ENCODE measurements around the gene GAB1.

- TF ChIP-seq CTCF (IDR thresholded peaks at IDR 0.05) (no peak), POLR2A (IDR thresholded peaks at IDR 0.05) (no peak)
Measured at GRCh38 chr4:143347484-143348111, 10.9 kb downstream of the GAB1 start.

Data from testis (tissue), 2 donors.